ENCODE results near the gene YTHDF1.

DNA sequence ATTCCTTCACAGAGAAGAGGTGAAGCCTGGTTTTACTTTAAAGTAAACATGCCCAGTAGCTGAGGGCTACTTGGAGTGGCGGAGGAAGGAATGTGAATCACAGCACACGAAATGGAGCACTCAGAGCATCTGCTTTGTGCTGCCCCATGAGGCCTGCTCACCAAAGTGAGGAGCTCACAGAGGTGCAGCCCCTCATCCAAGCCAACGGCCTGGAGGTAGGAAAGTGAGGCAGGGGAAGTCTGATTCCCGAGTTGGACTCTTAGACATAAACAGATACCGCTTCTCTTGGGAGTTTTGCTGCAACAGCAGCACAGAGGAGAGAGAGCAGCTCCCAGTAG is 3.6 kb downstream of the YTHDF1 start:
- TF ChIP-seq, protein P1, sequence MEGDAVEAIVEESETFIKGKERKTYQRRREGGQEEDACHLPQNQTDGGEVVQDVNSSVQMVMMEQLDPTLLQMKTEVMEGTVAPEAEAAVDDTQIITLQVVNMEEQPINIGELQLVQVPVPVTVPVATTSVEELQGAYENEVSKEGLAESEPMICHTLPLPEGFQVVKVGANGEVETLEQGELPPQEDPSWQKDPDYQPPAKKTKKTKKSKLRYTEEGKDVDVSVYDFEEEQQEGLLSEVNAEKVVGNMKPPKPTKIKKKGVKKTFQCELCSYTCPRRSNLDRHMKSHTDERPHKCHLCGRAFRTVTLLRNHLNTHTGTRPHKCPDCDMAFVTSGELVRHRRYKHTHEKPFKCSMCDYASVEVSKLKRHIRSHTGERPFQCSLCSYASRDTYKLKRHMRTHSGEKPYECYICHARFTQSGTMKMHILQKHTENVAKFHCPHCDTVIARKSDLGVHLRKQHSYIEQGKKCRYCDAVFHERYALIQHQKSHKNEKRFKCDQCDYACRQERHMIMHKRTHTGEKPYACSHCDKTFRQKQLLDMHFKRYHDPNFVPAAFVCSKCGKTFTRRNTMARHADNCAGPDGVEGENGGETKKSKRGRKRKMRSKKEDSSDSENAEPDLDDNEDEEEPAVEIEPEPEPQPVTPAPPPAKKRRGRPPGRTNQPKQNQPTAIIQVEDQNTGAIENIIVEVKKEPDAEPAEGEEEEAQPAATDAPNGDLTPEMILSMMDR (IDR thresholded peaks at IDR 0.05; ENCODE audit: low read length), result no peak
- TF ChIP-seq EZH2 (IDR thresholded peaks at IDR 0.05; ENCODE audit: borderline replicate concordance, low read length), result no peak
